Measurements from ENCODE around the gene EXOG. TPM values are rescaled to one million over a fixed set of nuclear protein-coding genes. Genes with fewer than 3 reads are reported as not detected.

EXOG gene
- total and polyA plus RNA-seq, 2 donors (not counting 1 experiment from before 2014, with no cell fraction given): 8.8 to 36.8 TPM

DNA sequence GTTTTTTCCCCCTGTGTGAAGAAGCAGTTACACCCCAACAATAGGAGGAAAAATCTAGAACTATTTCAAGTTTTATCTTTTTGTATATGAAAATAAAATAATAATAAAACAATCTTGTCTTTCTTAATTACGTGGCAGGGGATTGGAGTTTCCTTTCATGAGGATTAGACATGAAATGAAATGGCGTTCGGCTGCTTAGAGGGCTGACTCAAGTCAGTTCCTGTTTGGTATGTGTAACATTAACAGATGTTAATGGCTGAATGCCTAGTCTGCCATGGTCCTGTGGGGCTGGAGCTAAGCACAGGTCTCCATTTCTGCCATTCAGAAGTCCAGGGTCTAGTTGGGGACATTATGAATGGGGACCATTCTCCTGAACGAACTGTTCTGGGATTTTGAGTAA lies 3.1 kb upstream of the EXOG start:
- no peak overlapping the region for H3K27ac Mint-ChIP-seq
- no peaks in the 10 kb centered on the region for H3K9me3 ChIP-seq (ENCODE audit: control extremely low read depth in 1 of 3, control insufficient read depth in 2 of 3, insufficient read depth in 1 of 3, low read length in 2 of 3)
- 67% methylated on average over 2 of the region's 4 CpGs for WGBS (ENCODE audit: insufficient coverage)
- H3K4me3 Mint-ChIP-seq: no peak overlapping the region
- CTCF ChIA-PET: interaction anchor here (1.6 kb wide), 1 partner anchor 29 kb away, joined by 10 read pairs; no protein-coding TSS in a partner anchor
- no peak for ATAC-seq (ENCODE audit: low read depth)
- H3K4me1 Mint-ChIP-seq: peaks cover 12% of the 10 kb centered on the region
- H3K9ac ChIP-seq (ENCODE audit: low read length): no peak overlapping the region
- no peak overlapping the region for H2AFZ ChIP-seq (ENCODE audit: insufficient read depth, low read depth, low read length, poor library complexity, severe bottlenecking)
- H3K79me2 ChIP-seq (ENCODE audit: control insufficient read depth, insufficient read depth, low read length): peaks cover 8% of the 10 kb centered on the region
- intact Hi-C loops (cut with micrococcal nuclease): no loop called here
- peaks cover 6 to 12% of the 10 kb centered on the region in 2 donors for H3K4me1 ChIP-seq (ENCODE audit: control insufficient read depth in 2 of 2, insufficient read depth in 2 of 2, low read length in 2 of 2)
- H3K27me3 Mint-ChIP-seq: no peaks in the 10 kb centered on the region
- no peaks in the 10 kb centered on the region for H3K27me3 ChIP-seq (replicated peaks in 1 of 4; ENCODE audit: control extremely low read depth in 1 of 4, control insufficient read depth in 3 of 4, insufficient read depth in 4 of 4, low read length in 3 of 4)
- H3K4me2 ChIP-seq (replicated peaks; ENCODE audit: low read depth, low read length, poor library complexity, severe bottlenecking): no peak overlapping the region
- POLR2A ChIA-PET: no interaction called here
- no peak for TF ChIP-seq EZH2 (IDR thresholded peaks at IDR 0.05; ENCODE audit: borderline replicate concordance, insufficient read depth, low read depth, low read length, poor library complexity, severe bottlenecking)
- DNase-seq: no peak
- no peaks in the 10 kb centered on the region for H3K36me3 ChIP-seq (replicated peaks in 1 of 2; ENCODE audit: control extremely low read depth in 1 of 2, control insufficient read depth in 1 of 2, extremely low read depth in 1 of 2, insufficient read depth in 2 of 2, low read length in 1 of 2)
- H3K9me3 Mint-ChIP-seq (ENCODE audit: insufficient read depth): no peaks in the 10 kb centered on the region
- no peaks in the 10 kb centered on the region for H4K20me1 ChIP-seq (ENCODE audit: control insufficient read depth, insufficient read depth, low read length, poor library complexity, severe bottlenecking)
- no peak overlapping the region for H3K27ac ChIP-seq (ENCODE audit: low read length in 2 of 2)
- H3K4me3 ChIP-seq (ENCODE audit: control extremely low read depth in 1 of 5, extremely low read depth in 1 of 5, insufficient read depth in 1 of 5, low read depth in 2 of 5, low read length in 4 of 5): no peak overlapping the region

DNA sequence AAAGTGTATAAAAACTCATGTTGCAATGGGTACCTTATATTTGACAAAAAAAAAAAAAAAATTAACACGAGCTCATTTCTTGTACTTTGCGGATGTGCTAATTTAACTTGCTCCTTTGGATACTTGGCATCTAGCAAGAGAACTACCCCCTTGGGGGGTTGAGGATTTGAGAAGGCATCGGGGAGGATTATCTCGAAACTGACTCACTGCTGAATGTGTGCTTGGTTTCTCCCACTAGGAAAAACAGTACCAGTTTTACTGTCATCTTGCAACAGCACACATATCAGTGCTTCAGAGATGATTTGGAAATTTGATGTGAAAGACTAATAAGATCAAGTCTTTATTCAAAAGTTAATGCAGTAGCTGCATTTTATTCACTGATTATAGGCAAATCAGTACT lies 891 bp downstream of the EXOG start:
- H3K4me3 Mint-ChIP-seq: peak overlapping the region; percentile 95
- Histone ChIP-seq H3K36me3 (replicated peaks in 1 of 2; ENCODE audit: control extremely low read depth in 1 of 2, control insufficient read depth in 1 of 2, extremely low read depth in 1 of 2, insufficient read depth in 2 of 2, low read length in 1 of 2) (peaks cover 0 to 11% of the 10 kb centered on the region in 2 experiments), H4K20me1 (ENCODE audit: control insufficient read depth, insufficient read depth, low read length, poor library complexity, severe bottlenecking) (no peaks in the 10 kb centered on the region), H3K4me3 (ENCODE audit: control extremely low read depth in 1 of 5, extremely low read depth in 1 of 5, insufficient read depth in 1 of 5, low read depth in 2 of 5, low read length in 4 of 5) (peak overlapping the region; percentile 79 to 95 (median 90)), H3K9ac (ENCODE audit: low read length) (peak overlapping the region; percentile 92), H3K27me3 (replicated peaks in 1 of 4; ENCODE audit: control extremely low read depth in 1 of 4, control insufficient read depth in 3 of 4, insufficient read depth in 4 of 4, low read length in 3 of 4) (no peaks in the 10 kb centered on the region), H3K4me1 (ENCODE audit: control insufficient read depth in 2 of 2, insufficient read depth in 2 of 2, low read length in 2 of 2) (peaks cover 6 to 12% of the 10 kb centered on the region in 2 donors), H3K4me2 (replicated peaks; ENCODE audit: low read depth, low read length, poor library complexity, severe bottlenecking) (peak overlapping the region; percentile 85), H3K79me2 (ENCODE audit: control insufficient read depth, insufficient read depth, low read length) (peaks cover 15% of the 10 kb centered on the region), H2AFZ (ENCODE audit: insufficient read depth, low read depth, low read length, poor library complexity, severe bottlenecking) (peak overlapping the region; percentile 99), H3K9me3 (ENCODE audit: control extremely low read depth in 1 of 3, control insufficient read depth in 2 of 3, insufficient read depth in 1 of 3, low read length in 2 of 3) (no peaks in the 10 kb centered on the region), H3K27ac (ENCODE audit: low read length in 2 of 2) (no peak overlapping the region)
- H3K9me3 Mint-ChIP-seq (ENCODE audit: insufficient read depth): no peaks in the 10 kb centered on the region
- H3K27me3 Mint-ChIP-seq: no peaks in the 10 kb centered on the region
- ChIA-PET CTCF (interaction anchor here (0.7 to 2.1 kb wide), 8 partner anchors 10 to 529 kb away, joined by 4 to 22 read pairs (median 5); no protein-coding TSS in a partner anchor), POLR2A (interaction anchor here (0.6 to 0.7 kb wide), 2 partner anchors 68 to 496 kb away, joined by 3 to 12 read pairs; no protein-coding TSS in a partner anchor)
- no peak for TF ChIP-seq CTCF (IDR thresholded peaks at IDR 0.05)
- TF ChIP-seq EZH2 (IDR thresholded peaks at IDR 0.05; ENCODE audit: borderline replicate concordance, insufficient read depth, low read depth, low read length, poor library complexity, severe bottlenecking): no peak
- intact Hi-C loops (cut with micrococcal nuclease): loop anchor here (2.0 to 5.0 kb wide), 2 partner anchors 455 to 504 kb away; no protein-coding TSS in a partner anchor
- no peak for DNase-seq
- H3K27ac Mint-ChIP-seq: peak overlapping the region; percentile 68
- ATAC-seq (ENCODE audit: low read depth): no peak
- WGBS (ENCODE audit: insufficient coverage): no CpG with 5 or more reads among the region's 4 CpGs
- H3K4me1 Mint-ChIP-seq: peaks cover 19% of the 10 kb centered on the region

Measured in B cell (primary cell).